Measurements from ENCODE around the gene RXYLT1.

DNA sequence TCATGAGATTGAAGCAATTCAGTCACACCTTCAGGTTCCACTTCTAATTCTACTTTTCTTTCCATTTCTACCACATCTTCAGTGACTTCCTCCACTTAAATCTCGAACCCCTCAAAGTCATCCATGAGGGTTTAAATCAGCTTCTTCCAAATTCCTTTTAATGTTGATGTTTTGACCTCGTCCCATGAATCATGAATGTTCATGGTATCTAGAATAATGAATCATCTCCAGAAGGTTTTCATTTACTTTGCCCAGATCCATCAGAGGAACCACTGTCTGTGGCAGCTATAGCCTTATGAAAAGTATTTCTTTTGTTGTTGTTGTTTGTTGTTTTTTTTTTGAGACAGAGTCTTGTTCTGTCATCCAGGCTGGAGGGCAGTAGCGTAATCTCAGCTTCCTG, 7.6 kb downstream of the RXYLT1 start:
- TF ChIP-seq CTCF (conservative IDR thresholded peaks at IDR 0.05; ENCODE audit: low read depth, low read length) (no peak), EZH2 (IDR thresholded peaks at IDR 0.05; ENCODE audit: borderline replicate concordance, low read depth, low read length, poor library complexity, severe bottlenecking) (no peak)
